Measurements from ENCODE around the gene SNCG.
"Not testable (repeated sequence)": the region's sequence is repeated elsewhere in the genome, so short reads cannot be mapped to it uniquely, and the experiment has no call there.

Gene SNCG

GRCh38 chr10:86988520-86988919 lies 30.1 kb downstream of the SNCG start:
- TF ChIP-seq, protein P1, sequence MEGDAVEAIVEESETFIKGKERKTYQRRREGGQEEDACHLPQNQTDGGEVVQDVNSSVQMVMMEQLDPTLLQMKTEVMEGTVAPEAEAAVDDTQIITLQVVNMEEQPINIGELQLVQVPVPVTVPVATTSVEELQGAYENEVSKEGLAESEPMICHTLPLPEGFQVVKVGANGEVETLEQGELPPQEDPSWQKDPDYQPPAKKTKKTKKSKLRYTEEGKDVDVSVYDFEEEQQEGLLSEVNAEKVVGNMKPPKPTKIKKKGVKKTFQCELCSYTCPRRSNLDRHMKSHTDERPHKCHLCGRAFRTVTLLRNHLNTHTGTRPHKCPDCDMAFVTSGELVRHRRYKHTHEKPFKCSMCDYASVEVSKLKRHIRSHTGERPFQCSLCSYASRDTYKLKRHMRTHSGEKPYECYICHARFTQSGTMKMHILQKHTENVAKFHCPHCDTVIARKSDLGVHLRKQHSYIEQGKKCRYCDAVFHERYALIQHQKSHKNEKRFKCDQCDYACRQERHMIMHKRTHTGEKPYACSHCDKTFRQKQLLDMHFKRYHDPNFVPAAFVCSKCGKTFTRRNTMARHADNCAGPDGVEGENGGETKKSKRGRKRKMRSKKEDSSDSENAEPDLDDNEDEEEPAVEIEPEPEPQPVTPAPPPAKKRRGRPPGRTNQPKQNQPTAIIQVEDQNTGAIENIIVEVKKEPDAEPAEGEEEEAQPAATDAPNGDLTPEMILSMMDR (IDR thresholded peaks at IDR 0.05), result no peak
- H3K27me3 Mint-ChIP-seq (ENCODE audit: low read depth, poor library complexity), result peaks cover 8% of the 10 kb centered on the region
- H3K9me3 Mint-ChIP-seq, result no peaks in the 10 kb centered on the region
- H3K36me3 Mint-ChIP-seq (ENCODE audit: low read depth), result no peaks in the 10 kb centered on the region
- no peak overlapping the region for H3K4me3 Mint-ChIP-seq
- H3K27ac Mint-ChIP-seq, result no peak overlapping the region
- DNase-seq, result no peak
- no peaks in the 10 kb centered on the region for H3K4me1 Mint-ChIP-seq

GRCh38 chr10:86991362-86991761 lies 33.0 kb downstream of the SNCG start:
- H3K27me3 Mint-ChIP-seq (ENCODE audit: low read depth, poor library complexity); H3K9me3 Mint-ChIP-seq; DNase-seq; H3K4me1 Mint-ChIP-seq; H3K4me3 Mint-ChIP-seq; H3K27ac Mint-ChIP-seq; H3K36me3 Mint-ChIP-seq (ENCODE audit: low read depth): not testable (repeated sequence)

- Mint-ChIP-seq H3K36me3 (ENCODE audit: low read depth) (no peaks in the 10 kb centered on the region), H3K4me3 (no peak overlapping the region), H3K27me3 (ENCODE audit: low read depth, poor library complexity) (peaks cover 4% of the 10 kb centered on the region), H3K9me3 (no peaks in the 10 kb centered on the region), H3K4me1 (no peaks in the 10 kb centered on the region), H3K27ac (no peak overlapping the region)
- TF ChIP-seq, protein P1 (IDR thresholded peaks at IDR 0.05), result no peak
- DNase-seq, result no peak
Observed at GRCh38 chr10:86992456-86992855, 34.1 kb downstream of the SNCG start.

DNA sequence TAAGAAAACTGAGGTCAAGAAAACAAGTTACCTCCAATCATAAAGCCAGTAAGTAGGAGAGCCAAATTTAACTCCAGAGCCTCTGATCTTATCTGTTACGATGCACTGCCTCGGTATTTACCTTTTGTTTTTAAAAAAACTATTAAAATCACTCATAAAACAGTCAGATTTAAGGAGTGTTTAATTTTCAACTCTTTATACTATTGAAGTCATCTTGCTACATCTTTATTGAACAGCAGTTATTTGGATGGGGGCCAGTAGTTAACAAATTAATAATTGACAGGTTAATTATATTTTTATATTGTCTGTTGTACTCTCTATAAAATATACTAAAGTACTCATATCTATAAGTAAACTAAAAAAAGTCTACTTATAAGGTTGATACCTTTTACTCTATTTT lies 34.5 kb downstream of the SNCG start:
- no peaks in the 10 kb centered on the region for H3K36me3 Mint-ChIP-seq (ENCODE audit: low read depth)
- H3K4me1 Mint-ChIP-seq, result no peaks in the 10 kb centered on the region
- H3K9me3 Mint-ChIP-seq, result no peaks in the 10 kb centered on the region
- peaks cover 4% of the 10 kb centered on the region for H3K27me3 Mint-ChIP-seq (ENCODE audit: low read depth, poor library complexity)
- no peak for DNase-seq
- no peak overlapping the region for H3K27ac Mint-ChIP-seq
- TF ChIP-seq, protein P1 (IDR thresholded peaks at IDR 0.05), result no peak
- no peak overlapping the region for H3K4me3 Mint-ChIP-seq

- H3K36me3 Mint-ChIP-seq (ENCODE audit: low read depth); H3K4me3 Mint-ChIP-seq; DNase-seq; H3K4me1 Mint-ChIP-seq; H3K27me3 Mint-ChIP-seq (ENCODE audit: low read depth, poor library complexity); H3K9me3 Mint-ChIP-seq; H3K27ac Mint-ChIP-seq: not testable (repeated sequence)
Observed at GRCh38 chr10:86999802-87000403, 41.5 kb downstream of the SNCG start.

DNA sequence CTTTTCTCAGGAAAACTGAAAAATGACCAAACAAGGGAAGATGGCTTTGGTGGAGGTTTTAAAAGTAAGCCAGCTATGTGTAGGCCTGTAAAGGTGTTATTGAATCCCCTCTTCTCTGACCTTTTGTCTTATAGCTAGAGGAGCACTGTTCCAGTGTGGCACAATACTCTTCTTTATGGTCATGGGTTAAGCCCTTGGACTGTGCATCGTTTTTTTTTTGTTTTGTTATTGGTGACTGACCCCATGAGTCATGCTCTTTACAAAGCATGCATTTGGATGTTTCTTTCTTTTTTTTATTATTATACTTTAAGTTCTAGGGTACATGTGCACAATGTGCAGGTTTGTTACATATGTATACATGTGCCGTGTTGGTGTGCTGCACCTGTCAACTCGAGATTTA lies 42.1 kb downstream of the SNCG start:
- H3K4me3 Mint-ChIP-seq, result no peak overlapping the region
- H3K27me3 Mint-ChIP-seq (ENCODE audit: low read depth, poor library complexity), result no peaks in the 10 kb centered on the region
- peaks cover 4% of the 10 kb centered on the region for H3K4me1 Mint-ChIP-seq
- no peak overlapping the region for H3K27ac Mint-ChIP-seq
- DNase-seq, result no peak
- H3K9me3 Mint-ChIP-seq, result no peaks in the 10 kb centered on the region
- no peaks in the 10 kb centered on the region for H3K36me3 Mint-ChIP-seq (ENCODE audit: low read depth)
- TF ChIP-seq, protein P1 (IDR thresholded peaks at IDR 0.05), result no peak

DNA sequence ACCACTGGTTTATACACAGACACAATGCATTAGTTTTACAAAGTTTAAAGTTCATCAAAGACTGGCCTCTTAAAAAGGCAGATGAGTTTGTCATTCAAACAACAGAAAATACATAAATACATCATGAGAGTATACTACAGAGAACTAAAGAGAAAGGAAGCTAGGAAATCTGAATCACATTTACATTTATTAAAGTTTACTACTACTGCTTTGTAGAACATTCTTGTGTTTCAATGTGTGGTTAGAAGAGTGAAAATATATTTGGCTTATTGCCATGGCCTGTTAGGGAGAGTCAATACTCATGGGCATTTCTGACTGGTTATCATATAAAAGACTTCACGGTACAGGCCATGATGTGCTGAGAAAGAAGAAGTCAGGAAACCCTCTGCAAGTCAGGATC lies 48.7 kb downstream of the SNCG start:
- not testable (repeated sequence) for H3K36me3 Mint-ChIP-seq (ENCODE audit: low read depth); H3K27me3 Mint-ChIP-seq (ENCODE audit: low read depth, poor library complexity); H3K9me3 Mint-ChIP-seq; H3K4me3 Mint-ChIP-seq; H3K4me1 Mint-ChIP-seq; H3K27ac Mint-ChIP-seq; DNase-seq

DNA sequence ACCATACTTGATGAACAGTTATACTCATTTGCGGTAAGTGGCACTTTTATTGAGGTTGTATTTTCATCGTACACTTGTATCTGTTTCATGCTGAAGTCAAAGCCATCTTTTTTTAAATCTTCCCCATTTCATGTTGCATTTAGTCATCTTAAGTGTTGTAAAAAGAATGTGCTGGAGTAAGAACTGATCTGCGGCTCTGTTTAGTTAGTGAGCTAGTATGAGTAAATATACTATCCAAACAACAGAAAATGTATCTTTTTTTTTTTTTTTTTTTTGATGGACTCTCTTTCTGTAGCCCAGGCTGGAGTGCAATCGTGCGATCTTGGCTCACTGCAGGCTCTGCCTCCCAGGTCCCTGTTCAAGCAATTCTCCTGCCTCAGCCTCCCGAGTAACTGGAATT lies 49.3 kb downstream of the SNCG start:
- DNase-seq; H3K4me1 Mint-ChIP-seq; H3K4me3 Mint-ChIP-seq; H3K27me3 Mint-ChIP-seq (ENCODE audit: low read depth, poor library complexity); H3K36me3 Mint-ChIP-seq (ENCODE audit: low read depth); H3K9me3 Mint-ChIP-seq; H3K27ac Mint-ChIP-seq: not testable (repeated sequence)

DNA sequence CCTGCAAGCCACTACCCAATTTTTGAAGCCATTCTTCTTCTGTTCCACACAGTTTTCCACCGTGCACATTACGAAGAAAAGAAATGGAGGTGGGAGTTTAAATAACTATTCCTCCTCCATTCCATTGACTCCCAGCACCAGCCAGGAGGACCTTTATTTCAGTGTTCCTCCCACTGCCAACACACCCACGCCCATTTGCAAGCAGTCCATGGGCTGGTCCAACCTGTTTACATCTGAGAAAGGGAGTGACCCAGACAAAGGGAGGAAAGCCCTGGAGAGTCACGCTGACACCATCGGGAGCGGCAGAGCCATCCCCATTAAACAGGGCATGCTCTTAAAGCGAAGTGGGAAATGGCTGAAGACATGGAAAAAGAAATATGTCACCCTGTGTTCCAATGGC lies 49.9 kb downstream of the SNCG start:
- not testable (repeated sequence) for H3K4me3 Mint-ChIP-seq; H3K4me1 Mint-ChIP-seq; H3K27ac Mint-ChIP-seq; H3K9me3 Mint-ChIP-seq; H3K27me3 Mint-ChIP-seq (ENCODE audit: low read depth, poor library complexity); H3K36me3 Mint-ChIP-seq (ENCODE audit: low read depth); DNase-seq

- DNase-seq; H3K36me3 Mint-ChIP-seq (ENCODE audit: low read depth): not testable (repeated sequence)
Observed at GRCh38 chr10:87009134-87009696, 50.8 kb downstream of the SNCG start.

More at GRCh38 chr10:87009134-87009696, 50.8 kb downstream of the SNCG start:
- not testable (repeated sequence) for H3K4me1 Mint-ChIP-seq; H3K4me3 Mint-ChIP-seq; H3K9me3 Mint-ChIP-seq; H3K27ac Mint-ChIP-seq; H3K27me3 Mint-ChIP-seq (ENCODE audit: low read depth, poor library complexity)
